Gastroesophageal sphincter (tissue), 4 donors: ENCODE data around the gene TOX2. TPM values are rescaled to one million over a fixed set of nuclear protein-coding genes. Genes with fewer than 3 reads are reported as not detected.

Source experiments
- ATAC-seq: fragments of 150-250 bp; one replicate; pipeline ENCODE4 v1.9.1; 2016; ENCODE audit warnings: mild to moderate bottlenecking, moderate library complexity
- H3K27ac ChIP-seq, 4 donors: fragments of 200-600 bp; sonication (generic) in 3 of 4; 1 replicate in 3 of 4; 2 replicates in 1 of 4; pipeline ENCODE4 v1.5.1; 2016 to 2019
- H3K27me3 ChIP-seq: fragments of 200-600 bp; sonication (generic); one replicate; pipeline ENCODE4 v1.5.1; 2019
- H3K36me3 ChIP-seq, 2 donors: fragments of 200-600 bp; sonication (generic); one replicate each; pipeline ENCODE4 v1.5.1; 2019; ENCODE audit warnings: control low read depth in 1 of 2
- H3K4me1 ChIP-seq, 3 donors: fragments of 200-600 bp; sonication (generic); 1 replicate in 2 of 3; 2 replicates in 1 of 3; pipeline ENCODE4 v1.5.1; 2016 to 2019; ENCODE audit warnings: control low read depth in 2 of 3
- H3K4me3 ChIP-seq, 2 donors: fragments of 200-600 bp; sonication (generic); one replicate each; pipeline ENCODE4 v1.5.1; 2019; ENCODE audit warnings: mild to moderate bottlenecking in 1 of 2, moderate library complexity in 1 of 2
- H3K9me3 ChIP-seq, 3 donors: fragments of 200-600 bp; sonication (generic); one replicate each; pipeline ENCODE4 v1.5.1; 2017 to 2019; ENCODE audit warnings: control low read depth in 2 of 3
- EP300 ChIP-seq: sonication (generic); formaldehyde crosslinking; IDR thresholded peaks from one replicate; pipeline ENCODE4 v1.6.1; 2017; ENCODE audit warnings: antibody characterized with exemption, mild to moderate bottlenecking
- POLR2A ChIP-seq, 2 donors: fragments of 450-650 bp; IDR thresholded peaks; one replicate each; pipeline ENCODE4 v1.6.1; 2017; ENCODE audit warnings: antibody characterized with exemption in 2 of 2, mild to moderate bottlenecking in 2 of 2, moderate library complexity in 1 of 2
- POLR2AphosphoS5 ChIP-seq: sonication (generic); formaldehyde crosslinking; IDR thresholded peaks from one replicate; pipeline ENCODE4 v1.6.1; 2017; ENCODE audit warnings: antibody characterized with exemption
- WGBS, 2 donors: methylation state at CpG; one replicate each; pipeline ENCODE4 v1.1.5; 2018; ENCODE audit warnings: low coverage in 1 of 2; 5-methylcytosine and 5-hydroxymethylcytosine counted together
- total RNA-seq, 4 donors: library from RNA; depleted of rRNA; stranded (reverse); fragments of >200 nt; gene quantifications; one replicate each; pipeline ENCODE4 v1.1.0, GENCODE V29; 2016
- TF ChIP-seq, protein P1 (sequence below), 4 experiments: fragments of 200-600 bp in 2 of 4; fragments of 450-650 bp in 2 of 4; sonication (generic) in 1 of 4; IDR thresholded peaks; one replicate each; pipeline ENCODE4 v1.5.1; 2017 to 2019; ENCODE audit warnings: antibody characterized with exemption in 4 of 4, mild to moderate bottlenecking in 2 of 4, moderate library complexity in 2 of 4

Gene TOX2
- total RNA-seq, 4 donors from 2014 or later = 16.4 to 47.8 (median 40.3) TPM

DNA sequence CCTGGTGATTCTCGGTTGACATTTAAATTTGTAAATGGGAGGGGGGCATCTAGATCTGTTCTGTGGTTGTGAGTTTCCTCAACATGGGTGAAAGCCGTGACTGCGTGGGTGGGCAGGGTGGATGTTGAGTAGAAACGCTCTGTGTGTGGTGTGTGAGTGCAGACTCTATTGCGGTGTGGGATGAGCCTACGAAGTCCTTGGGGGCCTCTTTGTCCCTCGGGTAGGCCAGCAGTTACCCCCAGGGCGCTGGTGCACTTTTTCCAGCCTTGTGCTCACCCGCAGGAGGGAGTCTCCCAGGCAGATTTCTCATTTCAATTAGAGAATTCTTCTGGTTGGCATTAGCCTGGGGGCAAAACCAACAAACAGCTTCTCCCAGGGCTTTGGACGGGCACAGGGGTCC, 10.6 kb downstream of the TOX2 start:
- Histone ChIP-seq H3K4me3 (no peak overlapping the region), H3K36me3 (no peaks in the 10 kb centered on the region), H3K27me3 (no peaks in the 10 kb centered on the region), H3K4me1 (peaks cover 0 to 45% (median 0%) of the 10 kb centered on the region in 3 donors), H3K27ac (no peak overlapping the region), H3K9me3 (no peaks in the 10 kb centered on the region)
- no peak for ATAC-seq
- 72% methylated on average over 2 of the region's 10 CpGs; no CpG with 5 or more reads in 1 of the 2 donors for WGBS, 2 donors
- no peak for TF ChIP-seq POLR2A (IDR thresholded peaks at IDR 0.05)
- TF ChIP-seq, protein P1, sequence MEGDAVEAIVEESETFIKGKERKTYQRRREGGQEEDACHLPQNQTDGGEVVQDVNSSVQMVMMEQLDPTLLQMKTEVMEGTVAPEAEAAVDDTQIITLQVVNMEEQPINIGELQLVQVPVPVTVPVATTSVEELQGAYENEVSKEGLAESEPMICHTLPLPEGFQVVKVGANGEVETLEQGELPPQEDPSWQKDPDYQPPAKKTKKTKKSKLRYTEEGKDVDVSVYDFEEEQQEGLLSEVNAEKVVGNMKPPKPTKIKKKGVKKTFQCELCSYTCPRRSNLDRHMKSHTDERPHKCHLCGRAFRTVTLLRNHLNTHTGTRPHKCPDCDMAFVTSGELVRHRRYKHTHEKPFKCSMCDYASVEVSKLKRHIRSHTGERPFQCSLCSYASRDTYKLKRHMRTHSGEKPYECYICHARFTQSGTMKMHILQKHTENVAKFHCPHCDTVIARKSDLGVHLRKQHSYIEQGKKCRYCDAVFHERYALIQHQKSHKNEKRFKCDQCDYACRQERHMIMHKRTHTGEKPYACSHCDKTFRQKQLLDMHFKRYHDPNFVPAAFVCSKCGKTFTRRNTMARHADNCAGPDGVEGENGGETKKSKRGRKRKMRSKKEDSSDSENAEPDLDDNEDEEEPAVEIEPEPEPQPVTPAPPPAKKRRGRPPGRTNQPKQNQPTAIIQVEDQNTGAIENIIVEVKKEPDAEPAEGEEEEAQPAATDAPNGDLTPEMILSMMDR (IDR thresholded peaks at IDR 0.05) = no peak
- TF ChIP-seq EP300 = no peak

DNA sequence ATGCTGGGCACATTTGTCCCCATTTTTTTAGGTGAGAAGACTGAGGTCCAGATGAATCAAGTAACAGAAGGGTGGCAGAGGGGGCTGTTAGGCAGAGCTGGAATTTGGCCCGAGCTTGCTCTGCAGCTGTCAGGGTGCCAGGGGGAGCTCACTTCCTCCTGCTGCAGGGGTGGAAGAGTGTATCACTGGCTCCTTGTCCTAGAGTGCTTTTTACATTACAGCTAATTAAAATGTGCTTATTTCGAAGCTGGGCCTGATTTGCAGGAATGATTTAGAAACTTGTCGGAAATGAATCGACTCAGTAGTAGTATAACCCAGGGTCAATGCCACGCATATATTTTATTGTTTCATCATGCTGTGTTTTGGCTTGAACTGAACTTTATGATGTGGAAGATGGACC, 11.1 kb downstream of the TOX2 start:
- no peak overlapping the region for H3K4me3 ChIP-seq
- no peak for ATAC-seq
- H3K27ac ChIP-seq = no peak overlapping the region
- peaks cover 0 to 45% (median 0%) of the 10 kb centered on the region in 3 donors for H3K4me1 ChIP-seq
- no peaks in the 10 kb centered on the region for H3K36me3 ChIP-seq
- 8 to 25% methylated on average over 5 of the region's 5 CpGs for WGBS, 2 donors
- H3K9me3 ChIP-seq = no peaks in the 10 kb centered on the region
- no peak for TF ChIP-seq POLR2A (IDR thresholded peaks at IDR 0.05)
- TF ChIP-seq, protein P1 (IDR thresholded peaks at IDR 0.05) = peak in 1 of 4 experiments; percentile 7
- H3K27me3 ChIP-seq = no peaks in the 10 kb centered on the region

DNA sequence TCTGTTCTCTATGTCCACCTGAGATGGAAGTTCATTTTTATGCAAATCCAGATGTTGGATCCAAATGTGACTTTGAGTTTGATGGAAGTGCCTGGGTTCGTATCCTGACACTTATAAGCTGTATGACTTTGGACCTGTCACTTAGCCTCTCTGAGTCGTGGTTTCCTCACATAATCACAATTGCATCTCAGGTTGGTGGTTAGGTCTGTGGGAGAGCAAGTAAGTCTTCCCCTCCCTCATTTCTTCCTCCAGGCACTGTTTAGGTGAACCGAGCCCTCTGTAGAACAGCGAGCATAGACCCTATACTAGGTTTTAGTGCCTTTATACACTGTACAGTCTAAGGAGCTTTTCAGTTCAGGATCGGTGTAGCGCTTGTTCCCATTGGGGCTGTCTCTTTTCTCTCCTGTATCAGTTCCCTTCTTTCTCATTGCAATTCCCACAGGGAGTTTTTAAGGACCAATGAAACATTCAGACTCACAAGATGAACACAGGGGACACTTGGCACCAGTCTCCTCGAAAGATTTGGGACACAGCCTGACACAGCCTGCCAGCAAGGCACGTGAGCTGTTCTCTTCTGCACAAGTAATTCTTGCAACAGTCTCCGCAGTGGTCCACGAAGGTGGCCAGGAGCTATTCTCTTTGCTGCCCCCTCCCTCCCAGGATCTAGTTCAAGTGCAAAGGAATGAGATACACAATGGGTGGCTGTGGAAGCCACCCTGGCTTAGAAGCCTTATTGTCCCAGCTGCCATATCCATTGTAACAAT, 11.8 kb downstream of the TOX2 start:
- Histone ChIP-seq H3K36me3 (no peaks in the 10 kb centered on the region), H3K27ac (no peak overlapping the region), H3K4me3 (no peak overlapping the region), H3K27me3 (no peaks in the 10 kb centered on the region), H3K4me1 (peaks cover 0 to 42% (median 0%) of the 10 kb centered on the region in 3 donors), H3K9me3 (no peaks in the 10 kb centered on the region)
- TF ChIP-seq POLR2AphosphoS5 = no peak
- no peak for TF ChIP-seq POLR2A (IDR thresholded peaks at IDR 0.05)
- no peak for TF ChIP-seq EP300
- ATAC-seq = no peak
- WGBS, 2 donors = 68% methylated on average over 8 of the region's 10 CpGs; no CpG with 5 or more reads in 1 of the 2 donors

DNA sequence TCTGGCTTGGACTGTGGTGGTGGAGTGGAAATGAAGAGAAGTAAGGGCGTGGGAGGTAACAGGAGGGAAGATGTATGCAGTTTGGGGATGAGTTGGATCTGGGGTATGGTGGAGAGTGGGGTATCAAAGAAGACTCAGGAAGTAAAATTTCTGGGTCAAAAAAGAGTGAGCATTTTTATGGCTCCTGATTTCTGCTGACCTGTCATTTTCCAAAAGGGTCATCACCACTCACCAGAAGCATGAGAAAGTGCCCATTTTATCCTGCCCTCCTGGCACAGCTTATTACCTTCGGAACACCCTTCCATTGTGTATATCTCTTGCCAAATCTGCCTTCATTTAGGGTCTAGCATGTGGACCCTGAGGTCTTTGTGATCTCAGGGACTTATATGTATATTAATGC, 17.3 kb downstream of the TOX2 start:
- no peak for ATAC-seq
- TF ChIP-seq POLR2AphosphoS5 (no peak), EP300 (no peak), POLR2A (IDR thresholded peaks at IDR 0.05) (no peak)
- TF ChIP-seq, protein P1 (IDR thresholded peaks at IDR 0.05) = no peak
- Histone ChIP-seq H3K4me3 (no peak overlapping the region), H3K9me3 (no peaks in the 10 kb centered on the region), H3K4me1 (peaks cover 0 to 38% (median 0%) of the 10 kb centered on the region in 3 donors), H3K27ac (no peak overlapping the region), H3K36me3 (no peaks in the 10 kb centered on the region), H3K27me3 (no peaks in the 10 kb centered on the region)
- WGBS, 2 donors = 95 to 100% methylated on average over 1 to 2 of the region's 2 CpGs

DNA sequence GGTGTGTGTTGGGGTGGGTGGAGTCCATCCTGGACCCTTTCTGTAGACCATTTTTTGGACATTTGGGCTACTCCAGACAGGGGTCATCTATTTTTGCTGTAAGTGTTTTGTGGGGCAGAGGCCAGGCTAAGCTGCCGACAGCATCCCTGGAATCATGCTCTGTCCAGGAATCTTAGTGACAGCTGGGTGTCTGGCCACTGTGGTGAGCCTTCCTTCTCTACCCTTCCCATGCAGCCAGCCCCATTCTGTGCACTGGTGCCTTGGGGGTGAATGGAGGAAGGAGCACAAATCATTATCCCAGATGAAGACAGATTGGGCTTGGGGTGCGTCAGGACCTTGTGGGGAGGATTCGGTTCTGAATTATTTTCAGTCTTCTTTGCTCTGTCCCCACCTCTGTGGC, 20.2 kb downstream of the TOX2 start:
- ATAC-seq = no peak
- no peaks in the 10 kb centered on the region for H3K36me3 ChIP-seq
- no peak overlapping the region for H3K27ac ChIP-seq
- no peaks in the 10 kb centered on the region for H3K9me3 ChIP-seq
- H3K4me1 ChIP-seq = peaks cover 0 to 63% (median 8%) of the 10 kb centered on the region in 3 donors
- H3K27me3 ChIP-seq = no peaks in the 10 kb centered on the region
- H3K4me3 ChIP-seq = no peak overlapping the region
- WGBS, 2 donors = 92% methylated on average over 2 of the region's 3 CpGs; no CpG with 5 or more reads in 1 of the 2 donors
- no peak for TF ChIP-seq EP300
- TF ChIP-seq POLR2A (IDR thresholded peaks at IDR 0.05) = no peak
- no peak for TF ChIP-seq POLR2AphosphoS5
- TF ChIP-seq, protein P1 (IDR thresholded peaks at IDR 0.05) = no peak
